Embryonic facial prominence (tissue), 1 donor: ENCODE measurements around the gene ZNF287.
"Not testable (repeated sequence)": the region's sequence is repeated elsewhere in the genome, so short reads cannot be mapped to it uniquely, and the experiment has no call there.

ENCODE experiments used
- DNase-seq: peaks from one replicate; pipeline ENCODE4 v3.0.0-alpha.2; 2016; ENCODE audit errors: extremely low spot score

ZNF287 gene

DNA sequence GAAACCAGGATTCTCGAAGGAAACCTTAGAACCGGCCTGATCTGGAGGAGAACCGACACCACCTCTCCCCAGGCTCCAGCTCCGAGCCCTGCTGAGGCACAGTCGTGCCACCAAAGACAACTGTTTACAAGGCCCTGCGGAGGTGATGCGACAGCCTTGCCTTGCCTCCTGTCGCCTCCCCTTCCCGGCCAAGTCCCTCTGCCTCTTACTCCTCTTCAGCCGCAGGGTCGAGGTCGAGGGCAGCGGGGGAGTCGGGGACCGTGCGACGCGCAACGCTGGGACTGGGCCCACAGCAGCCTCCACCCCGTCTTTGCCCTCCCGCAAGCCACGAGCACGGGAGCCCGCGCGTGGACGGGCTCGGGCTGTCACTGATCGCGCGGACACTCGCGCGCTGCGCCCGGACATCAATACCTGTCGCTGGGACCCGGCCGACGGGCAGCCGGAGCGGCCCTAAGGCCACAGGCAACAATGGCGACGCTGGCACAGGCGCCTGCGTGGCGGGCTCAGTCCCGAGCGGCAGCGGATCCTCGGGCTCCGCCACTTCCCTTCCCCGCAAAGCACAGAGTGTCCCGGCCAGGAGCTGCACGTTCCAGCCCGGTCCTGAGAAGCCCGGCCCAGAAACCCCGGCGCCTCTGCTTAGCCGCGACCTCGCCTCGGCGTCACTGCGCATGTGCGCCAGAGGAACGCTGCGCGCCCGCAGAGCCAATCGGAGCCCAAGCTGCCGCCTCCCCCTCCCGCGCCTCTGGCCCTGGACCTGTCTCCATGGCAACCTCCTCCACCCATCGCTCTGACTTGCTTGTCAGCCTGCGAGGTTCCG lies at the start of gene ZNF287:
ZNF287 (minus strand) TSS at position 664 of the 817 bp plus-strand sequence. CDS start 1,473 bp downstream, outside the sequence.
- DNase-seq = peak; percentile 86

DNA sequence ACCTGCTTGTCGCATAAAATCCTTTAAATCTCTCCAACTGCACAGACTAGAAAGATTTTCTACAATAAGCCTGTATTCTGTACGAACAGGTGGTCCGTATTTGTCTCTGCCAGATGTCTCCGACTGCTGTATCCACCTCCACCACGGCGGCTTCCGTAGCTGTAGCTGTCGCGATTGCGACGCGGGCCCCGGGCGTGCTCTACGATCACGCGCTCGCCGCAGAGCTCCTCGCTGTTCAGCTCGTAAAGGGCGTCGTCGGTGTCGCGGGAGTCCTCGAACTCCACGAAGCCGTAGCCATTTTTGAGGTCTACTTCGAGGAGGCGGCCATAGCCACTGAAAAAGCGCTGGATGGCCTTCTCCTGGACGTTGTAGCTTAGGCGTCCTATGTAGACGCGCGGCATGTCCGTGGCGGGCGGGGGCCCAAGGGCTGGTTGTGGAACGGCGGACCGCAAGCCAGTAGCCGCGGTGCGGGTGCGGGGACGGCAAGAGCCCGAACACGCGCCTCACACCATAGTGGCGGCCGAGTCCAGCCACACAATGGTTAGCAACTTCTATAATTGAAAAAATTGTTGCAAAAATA lies 48.6 kb upstream of the ZNF287 start:
- DNase-seq = no peak

DNA sequence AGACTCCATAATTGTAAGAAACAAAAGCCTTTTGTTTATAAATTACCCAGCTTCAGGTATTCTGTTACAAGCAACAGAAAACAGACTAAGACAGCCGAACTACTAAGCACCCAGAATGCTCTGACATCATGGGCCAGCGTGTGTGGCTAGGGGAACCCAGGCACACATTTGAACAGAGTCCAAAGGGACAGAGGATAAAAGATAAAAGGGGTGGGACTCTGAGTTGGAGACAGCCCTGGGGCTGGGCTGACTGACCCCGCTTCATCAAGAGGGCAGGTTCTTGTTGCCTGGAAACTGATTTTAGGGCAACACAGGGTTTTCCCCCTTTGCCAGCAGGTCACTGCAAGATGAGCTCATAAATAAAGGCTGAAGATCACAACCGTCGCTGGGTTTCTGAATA lies 30.5 kb upstream of the ZNF287 start:
- DNase-seq = no peak

- no peak for DNase-seq
These were observed 24.5 kb upstream of the ZNF287 start for GRCh38 chr17:16593356-16594102.

DNA sequence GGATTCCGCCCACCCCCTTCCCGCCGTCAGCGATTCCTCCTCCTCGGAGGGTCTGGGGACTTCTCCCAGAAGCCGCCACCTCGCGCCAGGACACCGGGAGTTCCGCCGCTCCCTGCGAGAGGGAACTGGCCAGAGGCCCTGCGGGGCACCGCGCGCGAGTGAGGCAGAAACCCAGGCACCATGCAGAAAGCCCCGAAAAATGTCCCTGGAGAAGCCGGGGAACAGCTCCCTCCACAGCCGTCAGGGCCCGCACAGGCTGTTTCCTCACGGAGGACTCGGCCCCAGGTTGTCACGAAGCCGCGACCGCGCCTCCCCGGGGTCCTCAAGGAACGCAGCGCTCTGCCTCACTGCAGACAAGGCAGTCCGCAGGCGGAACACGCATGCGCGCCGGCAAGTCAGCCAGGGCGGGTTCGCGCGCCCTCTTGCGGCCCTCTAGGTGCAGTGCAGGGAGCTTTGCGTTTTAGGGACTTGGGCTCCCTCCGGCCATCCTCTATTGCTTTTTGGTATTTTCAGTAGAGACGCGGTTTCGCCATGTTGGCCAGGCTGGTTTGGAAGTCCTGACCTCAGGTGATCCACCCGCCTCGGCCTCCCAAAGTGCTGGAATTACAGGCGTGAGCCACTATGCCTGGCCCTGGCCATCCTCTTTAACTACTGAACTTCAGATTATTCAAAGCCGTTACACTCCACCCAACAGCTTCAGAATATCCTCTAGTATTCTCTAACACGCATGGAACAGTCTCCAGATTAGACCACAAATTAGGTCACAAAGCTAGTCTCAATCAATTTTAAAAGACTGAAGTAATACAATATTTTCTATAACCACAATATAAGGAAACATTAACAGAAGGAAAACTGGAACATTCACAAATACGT lies 20.3 kb upstream of the ZNF287 start:
- peak; percentile 82 for DNase-seq

DNA sequence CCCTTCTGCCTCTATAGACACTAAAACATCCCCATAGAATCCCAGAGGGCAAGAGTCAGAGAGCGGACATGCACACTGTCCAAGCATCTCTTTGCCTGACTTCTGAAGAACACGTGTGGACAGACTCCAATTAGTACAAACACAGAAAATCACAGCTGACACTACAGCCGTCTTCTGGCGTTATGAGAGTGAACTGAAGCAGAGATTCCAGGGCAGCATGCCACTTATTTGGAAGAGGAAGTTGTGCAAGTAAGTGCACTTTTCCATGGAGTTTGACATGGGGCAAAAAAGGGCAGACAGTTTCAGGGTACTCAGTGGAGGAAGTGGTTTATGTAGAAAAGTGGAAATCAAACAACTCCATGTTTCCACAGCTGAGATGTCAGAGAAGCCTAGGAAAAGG lies 16.8 kb upstream of the ZNF287 start:
- no peak for DNase-seq

- DNase-seq = peak; percentile 81
These were observed 15.4 kb upstream of the ZNF287 start for GRCh38 chr17:16584273-16584995.

GRCh38 chr17:16583781-16584180 lies 14.8 kb upstream of the ZNF287 start:
- DNase-seq = no peak

DNA sequence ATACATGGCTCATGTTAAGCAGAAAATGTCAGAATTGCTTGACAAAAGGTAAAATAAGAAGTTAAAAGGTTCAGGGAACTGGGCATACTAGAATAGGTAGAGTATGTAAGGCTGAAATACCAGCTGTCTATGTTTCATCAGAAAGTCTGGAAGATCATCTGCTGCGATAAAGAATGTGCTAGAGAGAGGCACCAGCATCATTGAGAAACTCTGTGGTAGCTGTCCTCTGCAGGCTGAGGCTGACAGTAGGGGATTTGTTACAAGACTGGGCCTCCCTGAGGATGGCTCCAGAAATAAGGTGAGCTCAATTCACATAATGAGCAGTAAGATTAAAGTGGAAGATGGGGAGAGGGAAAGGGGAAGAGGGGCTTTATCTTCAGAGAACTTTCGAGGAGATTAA lies 4.5 kb upstream of the ZNF287 start:
- no peak for DNase-seq

DNA sequence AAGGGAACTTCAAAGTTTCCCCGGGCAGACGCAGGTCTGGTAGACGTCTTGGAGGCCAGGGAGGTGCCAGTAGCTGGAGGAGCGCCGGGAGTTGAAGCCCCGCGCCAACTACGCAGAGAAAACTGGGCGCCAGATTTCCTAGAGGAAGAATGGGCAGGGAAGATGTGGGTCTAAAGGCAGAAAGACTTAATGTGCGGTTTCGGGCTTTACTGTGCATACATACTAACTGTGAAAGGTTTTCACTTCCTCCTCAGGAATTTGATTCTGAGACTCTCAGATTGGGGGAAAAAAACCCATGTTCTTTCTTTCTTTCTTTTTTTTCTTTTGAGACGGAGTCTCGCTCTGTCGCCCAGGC lies 331 bp upstream of the ZNF287 start:
- no peak for DNase-seq

DNA sequence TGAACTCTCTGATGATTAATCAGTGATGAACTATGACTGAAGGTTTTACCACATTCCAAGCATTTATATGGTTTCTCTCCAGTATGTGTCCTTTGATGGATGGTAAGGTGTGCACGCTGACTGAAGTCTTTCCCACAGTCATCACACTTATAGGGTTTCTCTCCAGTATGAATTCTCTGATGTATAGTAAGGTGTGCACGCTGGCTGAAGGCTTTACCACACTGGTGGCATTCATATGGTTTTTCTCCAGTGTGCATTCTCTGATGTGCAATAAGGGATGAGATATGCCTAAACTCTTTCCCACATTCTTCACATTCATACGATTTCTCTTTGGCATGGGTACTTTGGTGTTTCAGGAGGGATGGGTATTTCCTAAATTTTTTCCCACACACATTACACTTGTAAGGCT lies 16.4 kb downstream of the ZNF287 start:
- no peak for DNase-seq

- DNase-seq = no peak
These were observed 16.9 kb downstream of the ZNF287 start for GRCh38 chr17:16551878-16552636.

GRCh38 chr17:16537130-16537458 lies 31.9 kb downstream of the ZNF287 start:
- DNase-seq = no peak

GRCh38 chr17:16534236-16534635 lies 34.8 kb downstream of the ZNF287 start:
- DNase-seq = no peak

- no peak for DNase-seq
These were observed 39.1 kb downstream of the ZNF287 start for GRCh38 chr17:16529906-16530305.

- no peak for DNase-seq
These were observed 41.7 kb downstream of the ZNF287 start for GRCh38 chr17:16527298-16527697.

GRCh38 chr17:16525556-16525955 lies 43.4 kb downstream of the ZNF287 start:
- DNase-seq = not testable (repeated sequence)

GRCh38 chr17:16521070-16521727 lies 47.8 kb downstream of the ZNF287 start:
- peak; percentile 64 for DNase-seq

GRCh38 chr17:16519021-16519420 lies 50.0 kb downstream of the ZNF287 start:
- DNase-seq = no peak

GRCh38 chr17:16517477-16517876 lies 51.5 kb downstream of the ZNF287 start:
- DNase-seq = no peak
